Measurements from ENCODE around the gene C3orf52.

DNA sequence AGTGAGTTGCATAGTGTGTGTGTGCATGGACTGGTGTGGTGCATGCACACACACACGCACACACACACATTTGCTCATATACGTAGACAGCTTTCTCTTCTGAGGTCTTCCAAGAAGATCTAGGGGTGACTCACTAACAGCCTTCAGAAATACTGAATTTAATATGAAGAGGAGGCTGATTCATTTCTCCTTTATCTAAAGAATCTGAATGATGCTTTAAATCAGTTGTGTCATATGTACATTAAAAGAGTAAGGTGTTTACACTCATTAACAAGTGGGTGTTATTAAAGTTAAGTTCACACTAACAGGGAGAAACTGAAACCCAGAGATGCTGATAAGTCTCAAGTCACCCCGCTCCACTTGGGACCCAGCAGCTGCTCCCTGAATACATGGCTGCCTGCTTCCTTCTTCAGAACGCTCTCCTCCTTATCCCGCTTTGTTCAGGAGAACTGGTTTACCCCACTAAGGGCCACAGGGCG lies 29.7 kb upstream of the C3orf52 start:
- TF ChIP-seq, protein P1, sequence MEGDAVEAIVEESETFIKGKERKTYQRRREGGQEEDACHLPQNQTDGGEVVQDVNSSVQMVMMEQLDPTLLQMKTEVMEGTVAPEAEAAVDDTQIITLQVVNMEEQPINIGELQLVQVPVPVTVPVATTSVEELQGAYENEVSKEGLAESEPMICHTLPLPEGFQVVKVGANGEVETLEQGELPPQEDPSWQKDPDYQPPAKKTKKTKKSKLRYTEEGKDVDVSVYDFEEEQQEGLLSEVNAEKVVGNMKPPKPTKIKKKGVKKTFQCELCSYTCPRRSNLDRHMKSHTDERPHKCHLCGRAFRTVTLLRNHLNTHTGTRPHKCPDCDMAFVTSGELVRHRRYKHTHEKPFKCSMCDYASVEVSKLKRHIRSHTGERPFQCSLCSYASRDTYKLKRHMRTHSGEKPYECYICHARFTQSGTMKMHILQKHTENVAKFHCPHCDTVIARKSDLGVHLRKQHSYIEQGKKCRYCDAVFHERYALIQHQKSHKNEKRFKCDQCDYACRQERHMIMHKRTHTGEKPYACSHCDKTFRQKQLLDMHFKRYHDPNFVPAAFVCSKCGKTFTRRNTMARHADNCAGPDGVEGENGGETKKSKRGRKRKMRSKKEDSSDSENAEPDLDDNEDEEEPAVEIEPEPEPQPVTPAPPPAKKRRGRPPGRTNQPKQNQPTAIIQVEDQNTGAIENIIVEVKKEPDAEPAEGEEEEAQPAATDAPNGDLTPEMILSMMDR (IDR thresholded peaks at IDR 0.05): no peak
- no peak for TF ChIP-seq POLR2A (IDR thresholded peaks at IDR 0.05)
- TF ChIP-seq EP300 (IDR thresholded peaks at IDR 0.05): no peak

All from upper lobe of left lung (tissue), 4 donors.